Ectodermal cell (in vitro differentiated cells): ENCODE measurements around the gene MAD1L1.

Experiments
- H3K27ac ChIP-seq: 2 replicates; pipeline ENCODE4 v1.7.0; 2013; ENCODE audit warnings: mild to moderate bottlenecking, low read depth, low read length; ENCODE audit not compliant: insufficient read depth, poor library complexity, severe bottlenecking
- H3K27me3 ChIP-seq: 2 replicates; pipeline ENCODE4 v1.7.0; 2013; ENCODE audit warnings: mild to moderate bottlenecking, low read length; ENCODE audit not compliant: insufficient read depth, control insufficient read depth, poor library complexity, severe bottlenecking
- H3K36me3 ChIP-seq: one replicate; pipeline ENCODE4 v1.7.0; 2013; ENCODE audit warnings: low read length; ENCODE audit not compliant: control insufficient read depth, insufficient read depth
- H3K4me1 ChIP-seq: one replicate; pipeline ENCODE4 v1.7.0; 2013; ENCODE audit warnings: low read length; ENCODE audit not compliant: control insufficient read depth, insufficient read depth
- H3K4me3 ChIP-seq: 2 replicates; pipeline ENCODE4 v1.7.0; 2013; ENCODE audit warnings: low read depth, low read length, control low read depth; ENCODE audit not compliant: insufficient read depth
- H3K9me3 ChIP-seq: 2 replicates; pipeline ENCODE4 v1.7.0; 2013; ENCODE audit warnings: mild to moderate bottlenecking, low read length, moderate library complexity; ENCODE audit not compliant: control insufficient read depth
- WGBS, 2 experiments: methylation state at CpG; one replicate each; pipeline ENCODE4 v1.1.7; 2013; ENCODE audit warnings: missing lambda C conversion rate in 2 of 2; 5-methylcytosine and 5-hydroxymethylcytosine counted together

The MAD1L1 gene

GRCh38 chr7:1909476-1909875 is 323.3 kb downstream of the MAD1L1 start:
- H3K27me3 ChIP-seq, result no peaks in the 10 kb centered on the region
- 95 to 96% methylated on average over 15 of the region's 15 CpGs for WGBS, 2 experiments
- peaks cover 4% of the 10 kb centered on the region for H3K4me1 ChIP-seq
- H3K9me3 ChIP-seq, result no peaks in the 10 kb centered on the region
- no peak overlapping the region for H3K27ac ChIP-seq
- no peak overlapping the region for H3K4me3 ChIP-seq
- no peaks in the 10 kb centered on the region for H3K36me3 ChIP-seq

GRCh38 chr7:1908823-1909420 is 323.8 kb downstream of the MAD1L1 start:
- Histone ChIP-seq H3K4me1 (peaks cover 4% of the 10 kb centered on the region), H3K27me3 (no peaks in the 10 kb centered on the region), H3K4me3 (no peak overlapping the region), H3K27ac (no peak overlapping the region), H3K9me3 (no peaks in the 10 kb centered on the region), H3K36me3 (no peaks in the 10 kb centered on the region)
- WGBS, 2 experiments, result 90% methylated on average over 24 of the region's 24 CpGs

DNA sequence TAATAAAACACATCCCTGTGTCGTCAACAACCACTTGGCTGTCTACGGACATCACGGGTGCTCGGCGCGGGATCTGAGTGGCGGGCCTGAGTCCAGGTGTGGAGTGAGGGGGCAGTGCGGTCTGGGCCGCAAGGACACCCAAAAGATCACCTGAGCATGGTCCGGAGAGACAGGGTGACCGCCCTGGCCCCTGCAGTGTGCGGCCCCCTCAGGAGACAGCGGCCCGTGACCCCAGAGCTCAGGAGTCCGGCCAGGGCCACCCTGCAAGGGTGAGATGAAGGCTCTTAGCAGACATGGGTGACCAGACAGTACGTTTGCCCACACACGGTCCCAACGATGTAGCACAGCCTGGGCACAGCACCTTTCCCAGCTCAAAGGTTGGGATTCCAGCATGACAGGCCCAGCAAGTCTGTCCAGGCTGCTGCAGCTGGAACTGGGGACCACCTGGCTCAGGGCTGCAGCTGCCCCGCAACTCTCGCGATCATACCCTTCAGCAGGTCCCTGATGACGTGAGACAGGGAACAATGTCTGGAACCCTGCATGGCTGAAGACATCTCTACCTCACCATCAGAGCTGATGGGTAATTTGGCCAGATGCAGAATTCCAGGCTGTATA is 324.9 kb downstream of the MAD1L1 start:
- Histone ChIP-seq H3K9me3 (no peaks in the 10 kb centered on the region), H3K27me3 (no peaks in the 10 kb centered on the region), H3K36me3 (no peaks in the 10 kb centered on the region), H3K4me1 (peaks cover under 1% of the 10 kb centered on the region), H3K27ac (no peak overlapping the region), H3K4me3 (no peak overlapping the region)
- WGBS, 2 experiments, result 94% methylated on average over 22 of the region's 22 CpGs

DNA sequence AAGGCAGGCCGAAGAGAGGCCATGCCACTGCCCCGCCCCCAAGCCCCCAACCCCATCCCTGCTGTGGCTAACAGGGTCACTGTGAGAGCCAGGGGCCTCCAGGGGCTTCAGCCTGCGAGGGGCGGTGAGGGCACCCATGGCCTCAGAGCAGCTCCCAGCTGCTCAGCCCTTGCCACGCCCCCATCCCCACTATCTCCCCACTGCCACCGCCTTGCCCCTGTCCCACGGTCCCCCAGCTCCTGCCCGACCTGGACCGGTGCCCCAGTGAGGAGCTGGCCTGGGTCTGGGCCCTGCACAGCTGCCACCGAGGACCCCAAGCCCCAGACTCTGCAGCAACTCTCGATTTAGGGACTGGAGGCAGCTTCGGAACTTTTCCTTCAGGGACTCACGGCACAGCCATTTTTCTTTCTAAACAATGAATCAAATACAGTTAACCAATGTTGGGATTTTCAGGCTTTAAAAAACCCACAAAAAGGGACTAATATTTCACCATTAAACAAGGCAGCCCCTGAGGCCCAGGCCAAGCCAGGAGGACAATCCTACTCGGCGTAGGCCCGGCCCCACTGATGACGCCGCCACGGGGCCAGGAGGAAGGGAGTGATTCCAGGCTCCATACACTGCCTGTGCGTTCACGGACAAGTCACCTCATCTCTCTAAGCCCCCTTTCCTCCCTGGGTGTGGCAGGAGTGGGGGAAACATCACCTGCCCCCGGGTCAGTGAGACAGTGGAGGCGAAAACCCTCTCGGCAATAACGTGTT is 325.6 kb downstream of the MAD1L1 start:
- WGBS, 2 experiments, result 94 to 95% methylated on average over 25 of the region's 25 CpGs
- no peaks in the 10 kb centered on the region for H3K36me3 ChIP-seq
- no peak overlapping the region for H3K4me3 ChIP-seq
- H3K9me3 ChIP-seq, result no peaks in the 10 kb centered on the region
- H3K4me1 ChIP-seq, result no peaks in the 10 kb centered on the region
- no peak overlapping the region for H3K27ac ChIP-seq
- H3K27me3 ChIP-seq, result no peaks in the 10 kb centered on the region

DNA sequence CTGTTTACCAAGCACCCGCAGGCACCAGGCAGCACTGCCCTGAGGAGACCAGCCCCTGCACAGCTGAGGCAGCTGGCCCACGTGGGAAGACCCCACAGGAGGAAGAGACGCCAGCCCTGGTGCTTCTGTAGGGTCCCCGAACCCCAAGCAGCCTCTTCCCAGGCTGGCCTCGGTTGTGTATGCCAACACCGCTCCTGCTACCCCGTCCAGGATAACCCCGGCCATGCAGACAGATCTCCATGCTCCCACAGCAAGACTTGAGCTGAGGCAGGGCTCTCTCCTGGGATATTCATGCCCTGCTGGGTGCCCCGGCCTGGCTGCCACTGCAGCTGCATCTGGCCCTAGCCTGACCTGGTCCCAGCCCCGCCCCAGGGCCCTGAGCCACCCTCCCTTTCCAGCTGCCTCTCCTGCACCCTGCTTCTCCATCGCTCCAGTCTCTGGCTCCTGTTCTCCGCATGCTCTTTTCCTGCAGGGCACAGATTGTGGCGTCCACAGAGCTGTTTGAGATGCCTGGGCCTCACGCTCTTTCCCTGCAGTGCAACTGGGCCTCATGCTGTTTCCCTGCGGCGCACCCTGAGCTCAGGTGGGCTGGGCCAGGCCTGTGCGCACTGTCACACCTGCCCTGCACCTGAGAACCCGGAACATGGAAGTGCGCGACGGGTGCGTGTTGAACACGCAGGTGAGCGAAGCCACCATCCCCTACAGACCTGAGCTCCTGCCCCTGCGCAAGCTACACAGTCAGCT is 326.5 kb downstream of the MAD1L1 start:
- 93 to 94% methylated on average over 25 of the region's 25 CpGs for WGBS, 2 experiments

GRCh38 chr7:1902231-1902855 is 330.4 kb downstream of the MAD1L1 start:
- H3K9me3 ChIP-seq, result no peaks in the 10 kb centered on the region
- 91 to 92% methylated on average over 26 of the region's 26 CpGs for WGBS, 2 experiments

More for the DNA sequence above, 326.5 kb downstream of the MAD1L1 start:
- no peaks in the 10 kb centered on the region for H3K4me1 ChIP-seq
- H3K27ac ChIP-seq, result no peak overlapping the region
- H3K4me3 ChIP-seq, result no peak overlapping the region
- H3K36me3 ChIP-seq, result no peaks in the 10 kb centered on the region
- no peaks in the 10 kb centered on the region for H3K9me3 ChIP-seq
- H3K27me3 ChIP-seq, result no peaks in the 10 kb centered on the region

GRCh38 chr7:1901431-1902210 is 331.1 kb downstream of the MAD1L1 start:
- no peaks in the 10 kb centered on the region for H3K4me1 ChIP-seq
- WGBS, 2 experiments, result 92 to 93% methylated on average over 18 of the region's 18 CpGs
- no peaks in the 10 kb centered on the region for H3K36me3 ChIP-seq
- no peaks in the 10 kb centered on the region for H3K27me3 ChIP-seq
- no peaks in the 10 kb centered on the region for H3K9me3 ChIP-seq
- no peak overlapping the region for H3K27ac ChIP-seq
- H3K4me3 ChIP-seq, result no peak overlapping the region

More at GRCh38 chr7:1902231-1902855, 330.4 kb downstream of the MAD1L1 start:
- Histone ChIP-seq H3K27me3 (no peaks in the 10 kb centered on the region), H3K4me1 (no peaks in the 10 kb centered on the region), H3K36me3 (no peaks in the 10 kb centered on the region), H3K27ac (no peak overlapping the region), H3K4me3 (no peak overlapping the region)

- Histone ChIP-seq H3K27ac (no peak overlapping the region), H3K36me3 (no peaks in the 10 kb centered on the region), H3K27me3 (no peaks in the 10 kb centered on the region), H3K4me1 (peaks cover under 1% of the 10 kb centered on the region), H3K9me3 (no peaks in the 10 kb centered on the region), H3K4me3 (no peak overlapping the region)
- 94 to 97% methylated on average over 13 of the region's 13 CpGs for WGBS, 2 experiments
These were observed 331.9 kb downstream of the MAD1L1 start for GRCh38 chr7:1900847-1901246.

DNA sequence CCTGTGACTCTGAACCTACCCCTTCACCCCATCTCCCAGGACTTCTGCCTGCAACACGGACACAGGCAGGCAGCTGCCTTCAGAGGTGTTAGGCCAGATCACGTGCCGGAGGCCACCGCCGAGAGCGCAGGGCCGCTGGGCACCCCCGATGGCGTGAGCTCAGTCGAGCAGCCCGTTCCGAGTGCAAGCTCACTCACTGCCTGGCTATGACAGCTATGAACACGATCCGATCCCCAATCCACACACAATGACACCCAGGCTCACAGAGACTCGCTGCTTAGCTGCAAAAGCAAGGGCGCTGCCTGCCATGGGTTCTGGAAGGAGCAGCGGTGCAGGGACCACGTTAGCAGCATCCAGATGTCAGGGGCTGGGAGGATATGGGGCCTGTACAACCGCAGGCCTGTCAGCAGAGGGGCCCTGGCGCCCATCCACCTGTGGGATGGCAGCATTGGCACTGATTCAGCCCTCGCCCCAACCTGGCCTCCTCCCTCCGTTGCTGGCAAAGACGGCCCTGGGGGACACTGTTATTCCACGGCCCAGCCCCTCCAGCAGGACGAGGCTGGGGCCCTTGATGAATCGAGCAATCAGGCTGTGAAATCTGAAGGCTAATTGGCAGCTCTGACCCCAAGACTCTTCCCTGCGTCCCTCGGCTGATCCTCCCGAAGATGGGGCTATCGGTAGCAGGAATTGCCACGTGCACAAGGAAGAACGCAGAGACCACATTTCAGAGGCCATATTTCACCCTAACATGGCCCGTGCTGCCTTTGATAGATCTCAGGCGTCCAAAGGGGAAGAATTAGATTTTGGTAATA is 332.6 kb downstream of the MAD1L1 start:
- Histone ChIP-seq H3K9me3 (no peaks in the 10 kb centered on the region), H3K27ac (no peak overlapping the region), H3K4me1 (peaks cover 4% of the 10 kb centered on the region), H3K36me3 (no peaks in the 10 kb centered on the region), H3K27me3 (no peaks in the 10 kb centered on the region), H3K4me3 (no peak overlapping the region)
- WGBS, 2 experiments, result 95% methylated on average over 34 of the region's 34 CpGs
